Prostate gland (tissue), 2 donors: Measurements from ENCODE around the gene PAQR9. TPM values are rescaled to one million over a fixed set of nuclear protein-coding genes. Genes with fewer than 3 reads are reported as not detected.

Source experiments
- DNase-seq: peaks from one replicate; pipeline ENCODE4 v3.0.0-alpha.2; 2019; ENCODE audit warnings: low spot score
- H3K27ac ChIP-seq, 2 donors: fragments of 200-600 bp; sonication (generic); 2 replicates each; pipeline ENCODE4 v1.5.1; 2017 to 2019
- H3K27me3 ChIP-seq: fragments of 200-600 bp; sonication (generic); replicated peaks from 2 replicates; pipeline ENCODE4 v1.5.1; 2019; ENCODE audit not compliant: insufficient read depth
- H3K36me3 ChIP-seq, 2 donors: fragments of 200-600 bp; sonication (generic); 1 replicate in 1 of 2; 2 replicates in 1 of 2; pipeline versions ENCODE4 v1.5.1 to v1.8.1; 2017 to 2019
- H3K4me1 ChIP-seq: fragments of 200-600 bp; sonication (generic); replicated peaks from 2 replicates; pipeline ENCODE4 v1.5.1; 2019
- H3K4me3 ChIP-seq, 2 donors: fragments of 200-600 bp; sonication (generic); 2 replicates each; pipeline ENCODE4 v1.5.1; 2017 to 2019
- H3K9me3 ChIP-seq: fragments of 200-600 bp; sonication (generic); 2 replicates; pipeline ENCODE4 v1.5.1; 2017
- POLR2A ChIP-seq: fragments of 450-650 bp; IDR thresholded peaks from one replicate; pipeline ENCODE4 v1.6.1; 2016; ENCODE audit warnings: antibody characterized with exemption, mild to moderate bottlenecking
- POLR2AphosphoS5 ChIP-seq: sonication (generic); formaldehyde crosslinking; IDR thresholded peaks from one replicate; pipeline ENCODE4 v1.6.1; 2017; ENCODE audit warnings: antibody characterized with exemption
- WGBS: methylation state at CpG from one replicate; pipeline ENCODE4 v1.1.5; 2018; 5-methylcytosine and 5-hydroxymethylcytosine counted together
- intact Hi-C: fragments of 100-400 bp; cut with DNase I; formaldehyde crosslinking; loops from one replicate; pipeline ENCODE4 v1.14.2; 2022
- small RNA-seq, 2 donors: library from RNA; depleted of rRNA; stranded (forward); fragments of <200 nt; gene quantifications; one replicate each; pipeline ENCODE3, GENCODE V24; 2016
- total RNA-seq, 2 donors: library from RNA; depleted of rRNA; stranded (reverse); fragments of >200 nt; gene quantifications; one replicate each; pipeline ENCODE4 v1.1.0, GENCODE V29; 2016
- TF ChIP-seq, protein P1 (sequence below), 4 experiments: fragments of 200-600 bp in 2 of 4; fragments of 450-650 bp in 2 of 4; sonication (generic) in 2 of 4; IDR thresholded peaks; 1 replicate in 3 of 4; 2 replicates in 1 of 4; pipeline ENCODE4 v1.5.1; 2016 to 2019; ENCODE audit warnings: antibody characterized with exemption in 4 of 4, mild to moderate bottlenecking in 2 of 4, moderate library complexity in 2 of 4

PAQR9 gene
- total RNA-seq, 2 donors from 2014 or later, result 6.2 TPM; not detected in 1

DNA sequence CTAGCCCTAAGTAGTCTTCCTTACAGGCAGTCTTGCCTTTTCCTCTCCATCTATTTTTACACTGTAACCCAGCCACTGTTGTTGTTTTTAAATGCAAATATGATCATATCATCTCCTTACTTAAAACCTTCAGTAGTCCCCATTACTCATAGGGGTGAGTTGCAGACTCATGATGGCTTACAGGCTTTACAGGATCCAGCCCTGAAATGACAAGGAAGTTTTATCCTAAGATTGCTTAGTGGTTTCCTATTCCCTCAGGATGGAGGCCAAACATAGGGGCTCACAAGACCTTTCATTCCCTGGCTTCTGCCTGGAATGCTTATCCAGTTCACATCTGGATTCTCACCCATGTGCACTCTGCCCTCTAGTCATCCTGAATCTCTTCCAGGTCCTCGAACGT, 46.9 kb downstream of the PAQR9 start:
- 82% methylated on average over 2 of the region's 2 CpGs for WGBS
- TF ChIP-seq POLR2AphosphoS5 (no peak), POLR2A (no peak)
- TF ChIP-seq, protein P1, sequence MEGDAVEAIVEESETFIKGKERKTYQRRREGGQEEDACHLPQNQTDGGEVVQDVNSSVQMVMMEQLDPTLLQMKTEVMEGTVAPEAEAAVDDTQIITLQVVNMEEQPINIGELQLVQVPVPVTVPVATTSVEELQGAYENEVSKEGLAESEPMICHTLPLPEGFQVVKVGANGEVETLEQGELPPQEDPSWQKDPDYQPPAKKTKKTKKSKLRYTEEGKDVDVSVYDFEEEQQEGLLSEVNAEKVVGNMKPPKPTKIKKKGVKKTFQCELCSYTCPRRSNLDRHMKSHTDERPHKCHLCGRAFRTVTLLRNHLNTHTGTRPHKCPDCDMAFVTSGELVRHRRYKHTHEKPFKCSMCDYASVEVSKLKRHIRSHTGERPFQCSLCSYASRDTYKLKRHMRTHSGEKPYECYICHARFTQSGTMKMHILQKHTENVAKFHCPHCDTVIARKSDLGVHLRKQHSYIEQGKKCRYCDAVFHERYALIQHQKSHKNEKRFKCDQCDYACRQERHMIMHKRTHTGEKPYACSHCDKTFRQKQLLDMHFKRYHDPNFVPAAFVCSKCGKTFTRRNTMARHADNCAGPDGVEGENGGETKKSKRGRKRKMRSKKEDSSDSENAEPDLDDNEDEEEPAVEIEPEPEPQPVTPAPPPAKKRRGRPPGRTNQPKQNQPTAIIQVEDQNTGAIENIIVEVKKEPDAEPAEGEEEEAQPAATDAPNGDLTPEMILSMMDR (IDR thresholded peaks at IDR 0.05), result no peak
- H3K36me3 ChIP-seq, result no peaks in the 10 kb centered on the region

DNA sequence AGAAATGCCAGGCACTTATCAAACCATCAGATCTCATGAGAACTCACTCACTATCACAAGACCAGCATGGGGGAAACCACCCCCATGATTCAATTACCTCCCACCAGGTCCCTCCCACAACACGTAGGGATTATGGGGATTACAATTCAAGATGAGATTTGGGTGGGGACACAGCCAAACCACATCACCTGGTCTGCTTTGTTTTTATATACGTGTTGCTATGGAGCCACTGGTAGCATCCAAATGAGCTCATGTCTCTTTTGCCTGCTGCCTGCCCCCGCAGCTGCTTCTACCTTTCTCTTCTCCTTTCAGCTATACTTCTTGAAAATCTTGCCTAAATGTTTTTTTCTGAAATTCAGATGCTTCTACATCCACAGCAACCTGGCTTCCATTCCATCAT, 47.8 kb downstream of the PAQR9 start:
- intact Hi-C loops, result no loop called here
- H3K9me3 ChIP-seq, result no peaks in the 10 kb centered on the region
- no peak overlapping the region for H3K27ac ChIP-seq
- H3K27me3 ChIP-seq, result no peaks in the 10 kb centered on the region
- DNase-seq, result no peak
- TF ChIP-seq POLR2A (no peak), POLR2AphosphoS5 (no peak)
- H3K4me1 ChIP-seq, result no peaks in the 10 kb centered on the region
- H3K4me3 ChIP-seq, result no peak overlapping the region
- no peaks in the 10 kb centered on the region for H3K36me3 ChIP-seq
- WGBS, result 86% methylated on average over 3 of the region's 3 CpGs

More for the DNA sequence above, 46.9 kb downstream of the PAQR9 start:
- H3K27me3 ChIP-seq, result no peaks in the 10 kb centered on the region
- intact Hi-C loops, result no loop called here
- no peaks in the 10 kb centered on the region for H3K4me1 ChIP-seq
- no peak overlapping the region for H3K4me3 ChIP-seq
- DNase-seq, result no peak
- H3K27ac ChIP-seq, result no peak overlapping the region
- H3K9me3 ChIP-seq, result no peaks in the 10 kb centered on the region

DNA sequence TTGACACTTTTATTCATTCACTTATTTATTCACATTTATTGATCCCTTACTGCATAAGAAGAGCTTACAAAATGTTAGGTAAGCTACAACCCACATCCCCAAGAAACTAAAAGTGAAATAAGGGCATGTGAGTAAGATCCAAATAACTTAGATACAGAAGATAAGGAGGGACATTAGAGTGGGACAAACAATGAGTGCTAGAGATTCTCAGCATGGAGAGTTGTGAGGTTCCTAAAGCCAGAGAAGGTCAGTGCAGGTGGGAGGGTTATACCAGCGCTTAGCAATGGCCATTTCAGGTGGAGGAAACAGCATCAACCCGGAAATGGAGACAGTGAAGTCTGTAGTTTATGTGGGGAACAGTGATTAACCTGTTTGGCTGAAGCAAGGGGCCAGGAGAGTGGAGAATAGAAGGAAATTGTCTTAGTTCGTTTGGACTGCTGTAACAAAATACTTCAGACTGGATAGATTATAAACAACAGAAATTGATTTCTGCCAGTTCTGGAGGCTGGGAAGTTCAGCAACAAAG, 49.1 kb downstream of the PAQR9 start:
- Histone ChIP-seq H3K27ac (no peak overlapping the region), H3K9me3 (no peaks in the 10 kb centered on the region), H3K36me3 (no peaks in the 10 kb centered on the region), H3K4me1 (no peaks in the 10 kb centered on the region), H3K4me3 (no peak overlapping the region), H3K27me3 (no peaks in the 10 kb centered on the region)
- intact Hi-C loops, result loop anchor here (5.0 kb wide), 1 partner anchor 73 kb away; no protein-coding TSS in a partner anchor
- DNase-seq, result no peak
- TF ChIP-seq POLR2AphosphoS5 (no peak), POLR2A (no peak)
- TF ChIP-seq, protein P1 (IDR thresholded peaks at IDR 0.05), result no peak
- WGBS, result 38% methylated on average over 3 of the region's 3 CpGs

DNA sequence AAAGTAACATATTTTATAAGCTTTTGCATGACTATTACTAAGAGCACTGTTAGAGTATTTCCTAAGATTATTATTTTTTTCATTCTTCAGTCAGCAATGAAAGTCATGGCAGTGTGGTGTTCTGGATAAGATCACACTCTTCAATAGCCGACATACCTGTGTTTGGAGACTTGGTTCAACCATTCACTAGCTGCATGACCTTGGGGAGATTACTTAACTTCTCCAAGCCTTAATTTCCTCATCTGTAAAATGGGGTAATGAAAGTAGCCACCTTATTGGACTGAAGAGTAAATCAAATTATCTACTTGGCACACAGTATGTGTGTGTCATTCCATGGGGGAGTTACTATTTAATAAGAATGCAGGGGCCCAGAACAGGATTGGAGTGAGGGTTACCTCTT, 50.0 kb downstream of the PAQR9 start:
- Histone ChIP-seq H3K27me3 (no peaks in the 10 kb centered on the region), H3K4me1 (no peaks in the 10 kb centered on the region), H3K36me3 (no peaks in the 10 kb centered on the region), H3K27ac (no peak overlapping the region), H3K4me3 (no peak overlapping the region), H3K9me3 (no peaks in the 10 kb centered on the region)
- WGBS, result 42% methylated on average over 1 of the region's 1 CpG
- no peak for DNase-seq
- TF ChIP-seq POLR2A (no peak), POLR2AphosphoS5 (no peak)
- TF ChIP-seq, protein P1 (IDR thresholded peaks at IDR 0.05), result no peak
- intact Hi-C loops, result loop anchor here (5.0 kb wide), 1 partner anchor 74 kb away; no protein-coding TSS in a partner anchor

DNA sequence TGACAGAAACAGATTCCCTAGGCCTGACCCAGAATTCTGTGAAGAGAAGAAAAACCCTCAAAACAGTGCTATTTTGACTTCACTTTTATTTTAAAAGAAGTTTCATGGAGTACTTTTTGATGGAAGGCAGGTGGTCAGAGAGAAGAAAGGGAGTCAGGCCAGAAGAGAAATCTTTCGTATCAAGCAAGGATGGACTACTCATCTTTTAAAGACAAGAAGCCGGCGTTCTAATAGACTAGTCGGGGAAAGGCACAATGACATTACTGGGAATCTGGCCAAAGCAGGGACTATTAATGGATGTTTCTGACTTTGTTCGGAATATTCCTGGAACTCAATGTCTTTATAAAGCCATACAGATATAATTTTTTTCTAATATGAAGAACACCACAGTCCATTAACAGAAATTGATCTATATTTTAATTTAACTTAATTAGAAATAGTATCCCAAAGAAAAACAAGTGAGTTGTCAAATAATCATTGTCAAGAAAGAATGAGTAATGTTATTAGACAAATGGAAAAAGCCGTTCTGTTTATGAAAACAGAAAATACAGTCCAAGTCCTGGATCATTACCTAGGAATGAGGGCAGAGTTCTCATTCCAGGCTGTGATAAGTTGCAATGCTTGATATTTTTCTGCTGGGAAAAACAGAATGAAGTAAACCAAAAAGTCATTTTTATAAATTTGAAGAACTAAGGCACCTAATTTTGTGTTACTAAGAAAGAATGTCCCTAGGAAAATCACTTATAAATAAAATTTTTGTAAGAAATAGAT, 50.9 kb downstream of the PAQR9 start:
- Histone ChIP-seq H3K9me3 (no peaks in the 10 kb centered on the region), H3K27ac (no peak overlapping the region), H3K4me1 (no peaks in the 10 kb centered on the region), H3K4me3 (no peak overlapping the region), H3K27me3 (no peaks in the 10 kb centered on the region), H3K36me3 (no peaks in the 10 kb centered on the region)
- DNase-seq, result no peak
- WGBS, result 33% methylated on average over 6 of the region's 6 CpGs
- intact Hi-C loops, result loop anchor here (5.0 kb wide), 1 partner anchor 75 kb away; no protein-coding TSS in a partner anchor
- TF ChIP-seq POLR2AphosphoS5, result no peak
- TF ChIP-seq POLR2A, result no peak
- TF ChIP-seq, protein P1 (IDR thresholded peaks at IDR 0.05), result no peak

Small RNAs within 50 kb of the gene (small RNA-seq; reads per million reads assigned to genes)
- 0 reads per million in 2 donors for gene AC021074.2

Other genes with a start within 250 kb of the PAQR9 start
- gene TRPC1, start 239.6 kb downstream of the PAQR9 start, total RNA-seq, result 10 to 100 TPM in 1 of 2 donors, 1 to 10 TPM in 1; 8.1 to 12.8 TPM
- gene PCOLCE2, start 74.6 kb downstream of the PAQR9 start, total RNA-seq, result 10 to 100 TPM; 11.0 to 14.2 TPM
- gene U2SURP, start 37.9 kb upstream of the PAQR9 start, total RNA-seq, result 10 to 100 TPM; 38.3 to 59.4 TPM
- 1 to 10 TPM; 9.6 to 9.7 TPM for gene CHST2, start 156.1 kb upstream of the PAQR9 start, total RNA-seq